Mesenchymal stem cell (in vitro differentiated cells and primary cell): ENCODE results near the gene DOP1A.

ENCODE experiments used
- DNase-seq: peaks from one replicate; pipeline ENCODE4 v3.0.0-alpha.2; 2013
- H2AFZ ChIP-seq: one replicate; pipeline ENCODE4 v1.6.1; 2013; ENCODE audit warnings: low read depth, mild to moderate bottlenecking, control low read depth, inconsistent platforms, low read length, moderate library complexity
- H2AK5ac ChIP-seq: 2 replicates; pipeline ENCODE4 v1.6.1; 2013; ENCODE audit warnings: low read length, moderate library complexity, mild to moderate bottlenecking, inconsistent platforms; ENCODE audit not compliant: severe bottlenecking
- H2BK120ac ChIP-seq: one replicate; pipeline ENCODE4 v1.6.1; 2013; ENCODE audit warnings: low read depth, mild to moderate bottlenecking, inconsistent platforms, low read length, moderate library complexity
- H2BK12ac ChIP-seq, 2 experiments: one replicate each; pipeline ENCODE4 v1.6.1; 2013; ENCODE audit warnings: inconsistent platforms in 2 of 2, low read length in 2 of 2, mild to moderate bottlenecking in 2 of 2, moderate library complexity in 2 of 2, control low read depth in 1 of 2
- H2BK15ac ChIP-seq: one replicate; pipeline ENCODE4 v1.6.1; 2013; ENCODE audit warnings: mild to moderate bottlenecking, low read depth, inconsistent platforms; ENCODE audit not compliant: poor library complexity, severe bottlenecking
- H2BK5ac ChIP-seq: 2 replicates; pipeline ENCODE4 v1.6.1; 2013; ENCODE audit warnings: low read depth, mild to moderate bottlenecking, low read length, control low read depth, inconsistent platforms; ENCODE audit not compliant: poor library complexity, severe bottlenecking
- H3K14ac ChIP-seq, 2 experiments: one replicate each; pipeline ENCODE4 v1.6.1; 2013; ENCODE audit warnings: inconsistent platforms in 2 of 2, low read length in 2 of 2, control low read depth in 1 of 2, mild to moderate bottlenecking in 1 of 2, moderate library complexity in 1 of 2
- H3K18ac ChIP-seq, 2 experiments: one replicate each; pipeline ENCODE4 v1.6.1; 2013; ENCODE audit warnings: inconsistent platforms in 2 of 2, low read length in 2 of 2, control low read depth in 1 of 2, low read depth in 1 of 2, mild to moderate bottlenecking in 1 of 2
- H3K23ac ChIP-seq, 2 experiments: one replicate each; pipeline ENCODE4 v1.6.1; 2013; ENCODE audit warnings: inconsistent platforms in 2 of 2, low read length in 2 of 2, mild to moderate bottlenecking in 2 of 2, moderate library complexity in 2 of 2, control low read depth in 1 of 2
- H3K27ac ChIP-seq: 2 replicates; pipeline ENCODE4 v1.5.1; 2013; ENCODE audit warnings: mild to moderate bottlenecking, moderate library complexity, low read length, control low read depth, inconsistent platforms; ENCODE audit not compliant: poor library complexity, severe bottlenecking
- H3K27me3 ChIP-seq, 2 experiments: 2 replicates each; pipeline versions ENCODE4 v1.6.1 to v1.7.0; 2013; ENCODE audit warnings: low read length in 2 of 2, mild to moderate bottlenecking in 2 of 2, moderate library complexity in 2 of 2, control low read depth in 1 of 2, inconsistent platforms in 1 of 2; ENCODE audit not compliant: control insufficient read depth in 1 of 2, insufficient read depth in 1 of 2
- H3K36me3 ChIP-seq, 2 experiments: 2 replicates each; pipeline versions ENCODE4 v1.6.1 to v1.7.0; 2013; ENCODE audit warnings: low read length in 2 of 2, control low read depth in 1 of 2, inconsistent platforms in 1 of 2, low read depth in 1 of 2, mild to moderate bottlenecking in 1 of 2; ENCODE audit not compliant: insufficient read depth in 2 of 2, control insufficient read depth in 1 of 2
- H3K4ac ChIP-seq, 2 experiments: one replicate each; pipeline ENCODE4 v1.6.1; 2013; ENCODE audit warnings: inconsistent platforms in 2 of 2, low read length in 2 of 2, mild to moderate bottlenecking in 2 of 2, moderate library complexity in 2 of 2, control low read depth in 1 of 2, low read depth in 1 of 2
- H3K4me1 ChIP-seq: 2 replicates; pipeline ENCODE4 v1.6.1; 2013; ENCODE audit warnings: low read depth, low read length, control low read depth; ENCODE audit not compliant: control insufficient read depth, insufficient read depth
- H3K4me2 ChIP-seq: 2 replicates; pipeline ENCODE4 v1.6.1; 2013; ENCODE audit warnings: low read length, mild to moderate bottlenecking, inconsistent platforms; ENCODE audit not compliant: poor library complexity, severe bottlenecking
- H3K4me3 ChIP-seq, 2 experiments: 2 replicates each; pipeline versions ENCODE4 v1.5.1 to v1.7.0; 2013; ENCODE audit warnings: low read length in 2 of 2, mild to moderate bottlenecking in 2 of 2, control low read depth in 1 of 2, low read depth in 1 of 2; ENCODE audit not compliant: insufficient read depth in 1 of 2
- H3K79me1 ChIP-seq: replicated peaks from 2 replicates; pipeline ENCODE4 v1.6.1; 2013; ENCODE audit warnings: mild to moderate bottlenecking, control low read depth, low read length, inconsistent platforms; ENCODE audit not compliant: poor library complexity, severe bottlenecking
- H3K9ac ChIP-seq: 2 replicates; pipeline ENCODE4 v1.7.0; 2013; ENCODE audit warnings: mild to moderate bottlenecking, low read length, moderate library complexity
- H3K9me3 ChIP-seq: 2 replicates; pipeline ENCODE4 v1.7.0; 2013; ENCODE audit warnings: mild to moderate bottlenecking, low read length; ENCODE audit not compliant: control insufficient read depth
- H4K8ac ChIP-seq: one replicate; pipeline ENCODE4 v1.6.1; 2013; ENCODE audit warnings: inconsistent platforms, mild to moderate bottlenecking, low read length, moderate library complexity
- H4K91ac ChIP-seq: one replicate; pipeline ENCODE4 v1.6.1; 2013; ENCODE audit warnings: mild to moderate bottlenecking, low read length, inconsistent platforms
- WGBS: methylation state at CpG from one replicate; pipeline ENCODE4 v1.1.7; 2013; ENCODE audit warnings: mixed read lengths; 5-methylcytosine and 5-hydroxymethylcytosine counted together

Gene DOP1A

DNA sequence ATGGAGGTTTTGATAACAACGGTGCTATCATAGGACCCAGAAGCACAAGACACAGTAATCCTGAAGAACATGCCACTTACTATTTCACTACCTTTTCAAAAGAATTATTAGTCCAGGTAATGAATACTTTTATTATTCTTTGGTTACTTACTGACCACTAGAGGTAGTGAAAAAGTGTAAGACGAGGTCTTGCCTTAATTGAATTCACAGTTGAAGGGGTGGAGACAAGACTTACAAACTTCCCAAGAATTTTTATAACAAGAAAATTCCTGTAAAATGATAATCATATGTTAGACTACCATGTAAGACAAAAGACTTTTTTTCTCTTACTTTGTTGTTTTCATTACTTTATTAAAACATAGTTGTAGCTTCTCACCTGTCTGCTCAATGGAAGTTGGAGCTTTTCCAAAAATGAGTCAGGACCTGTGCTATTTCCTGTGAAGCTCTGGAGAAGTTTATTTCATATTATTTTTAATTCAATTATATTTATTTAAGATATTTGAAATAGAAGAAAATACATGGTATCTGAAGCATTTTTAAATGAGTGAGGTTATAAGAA lies 52.4 kb downstream of the DOP1A start:
- no peak overlapping the region for H2BK120ac ChIP-seq
- DNase-seq: no peak
- no peak overlapping the region for H3K23ac ChIP-seq
- H3K4me3 ChIP-seq: no peak overlapping the region
- no peak overlapping the region for H3K14ac ChIP-seq
- no peaks in the 10 kb centered on the region for H3K4me1 ChIP-seq
- no peak overlapping the region for H3K4me2 ChIP-seq
- no peak overlapping the region for H2BK15ac ChIP-seq
- H4K8ac ChIP-seq: no peak overlapping the region
- H3K27ac ChIP-seq: no peak overlapping the region
- no peak overlapping the region for H3K4ac ChIP-seq
- H3K27me3 ChIP-seq: no peaks in the 10 kb centered on the region
- peaks cover 0 to 63% of the 10 kb centered on the region in 2 experiments for H3K36me3 ChIP-seq
- H3K9ac ChIP-seq: no peak overlapping the region
- no peak overlapping the region for H2BK5ac ChIP-seq
- no peak overlapping the region for H3K18ac ChIP-seq
- H3K79me1 ChIP-seq: no peaks in the 10 kb centered on the region
- no peak overlapping the region for H4K91ac ChIP-seq
- H2BK12ac ChIP-seq: no peak overlapping the region
- no CpG with 5 or more reads among the region's 2 CpGs for WGBS
- H2AFZ ChIP-seq: no peak overlapping the region
- no peaks in the 10 kb centered on the region for H3K9me3 ChIP-seq
- H2AK5ac ChIP-seq: no peak overlapping the region

GRCh38 chr6:83124553-83124952 lies 57.1 kb downstream of the DOP1A start:
- H3K27me3 ChIP-seq: no peaks in the 10 kb centered on the region
- WGBS: no CpG with 5 or more reads among the region's 3 CpGs
- no peak overlapping the region for H3K4ac ChIP-seq
- peaks cover 2% of the 10 kb centered on the region for H3K79me1 ChIP-seq
- no peak overlapping the region for H4K91ac ChIP-seq
- no peak overlapping the region for H2BK15ac ChIP-seq
- DNase-seq: no peak
- H2AK5ac ChIP-seq: no peak overlapping the region
- no peak overlapping the region for H2BK12ac ChIP-seq
- no peak overlapping the region for H2BK5ac ChIP-seq
- no peaks in the 10 kb centered on the region for H3K4me1 ChIP-seq
- H2BK120ac ChIP-seq: no peak overlapping the region
- H3K23ac ChIP-seq: no peak overlapping the region
- peaks cover 3 to 97% of the 10 kb centered on the region in 2 experiments for H3K36me3 ChIP-seq
- H3K9me3 ChIP-seq: no peaks in the 10 kb centered on the region
- H3K4me3 ChIP-seq: no peak overlapping the region
- no peak overlapping the region for H4K8ac ChIP-seq
- H2AFZ ChIP-seq: no peak overlapping the region
- no peak overlapping the region for H3K18ac ChIP-seq
- no peak overlapping the region for H3K27ac ChIP-seq
- no peak overlapping the region for H3K9ac ChIP-seq
- no peak overlapping the region for H3K4me2 ChIP-seq
- H3K14ac ChIP-seq: no peak overlapping the region

DNA sequence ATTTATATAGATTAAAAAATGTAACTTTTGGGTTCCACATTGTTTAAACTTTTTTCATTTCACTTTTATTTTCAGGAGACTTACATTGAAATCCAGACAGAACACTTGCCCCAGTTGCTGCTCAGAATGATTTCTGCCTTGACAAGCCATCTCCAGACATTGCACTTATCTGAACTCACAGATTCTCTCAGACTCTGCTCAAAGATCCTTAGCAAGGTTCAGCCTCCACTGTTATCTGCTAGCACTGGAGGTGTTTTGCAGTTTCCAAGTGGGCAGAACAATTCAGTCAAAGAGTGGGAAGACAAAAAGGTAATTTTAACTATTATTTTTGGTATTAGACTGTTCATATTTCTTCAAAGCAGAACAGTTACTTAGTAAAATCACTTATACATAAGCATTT lies 58.0 kb downstream of the DOP1A start:
- H3K4ac ChIP-seq: no peak overlapping the region
- DNase-seq: no peak
- no peak overlapping the region for H4K91ac ChIP-seq
- H3K36me3 ChIP-seq: peaks cover 3 to 97% of the 10 kb centered on the region in 2 experiments
- no peak overlapping the region for H2AK5ac ChIP-seq
- no peaks in the 10 kb centered on the region for H3K4me1 ChIP-seq
- H3K18ac ChIP-seq: no peak overlapping the region
- H2BK120ac ChIP-seq: no peak overlapping the region
- H2BK12ac ChIP-seq: no peak overlapping the region
- H3K4me2 ChIP-seq: no peak overlapping the region
- no peak overlapping the region for H3K4me3 ChIP-seq
- no peak overlapping the region for H4K8ac ChIP-seq
- H3K23ac ChIP-seq: no peak overlapping the region
- no peak overlapping the region for H2BK15ac ChIP-seq
- peaks cover 2% of the 10 kb centered on the region for H3K79me1 ChIP-seq
- no peak overlapping the region for H3K14ac ChIP-seq
- no peaks in the 10 kb centered on the region for H3K9me3 ChIP-seq
- no peak overlapping the region for H2AFZ ChIP-seq
- H3K27me3 ChIP-seq: no peaks in the 10 kb centered on the region
- H2BK5ac ChIP-seq: no peak overlapping the region
- H3K9ac ChIP-seq: no peak overlapping the region
- no peak overlapping the region for H3K27ac ChIP-seq

DNA sequence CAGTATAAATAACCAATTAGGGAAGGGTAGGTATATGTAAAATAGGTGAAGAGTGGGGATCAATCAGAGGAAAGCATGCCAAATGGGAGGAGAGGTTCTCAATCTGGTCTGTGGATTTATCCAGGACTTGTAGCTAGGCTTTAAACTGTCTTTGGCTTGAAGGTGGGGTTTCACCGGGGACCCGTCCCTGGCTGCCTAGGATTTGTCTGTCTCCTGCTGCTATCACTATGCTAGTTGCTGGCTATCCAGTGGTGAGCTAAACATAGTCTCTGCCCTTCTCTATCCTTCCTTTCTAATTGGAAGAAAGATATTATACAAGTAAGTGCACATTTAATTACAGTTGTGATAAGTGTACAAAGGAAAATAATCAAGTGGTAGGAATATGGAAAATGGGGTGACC lies 58.8 kb downstream of the DOP1A start:
- no peak overlapping the region for H3K4ac ChIP-seq
- H3K4me1 ChIP-seq: no peaks in the 10 kb centered on the region
- no peak overlapping the region for H3K4me3 ChIP-seq
- H3K18ac ChIP-seq: no peak overlapping the region
- H4K91ac ChIP-seq: no peak overlapping the region
- no peak overlapping the region for H3K9ac ChIP-seq
- DNase-seq: no peak
- H2BK120ac ChIP-seq: no peak overlapping the region
- peaks cover 2% of the 10 kb centered on the region for H3K79me1 ChIP-seq
- H2AK5ac ChIP-seq: no peak overlapping the region
- H3K4me2 ChIP-seq: no peak overlapping the region
- H3K36me3 ChIP-seq: peaks cover 3 to 96% of the 10 kb centered on the region in 2 experiments
- no peak overlapping the region for H3K23ac ChIP-seq
- H2AFZ ChIP-seq: no peak overlapping the region
- H4K8ac ChIP-seq: no peak overlapping the region
- no peak overlapping the region for H3K14ac ChIP-seq
- H2BK5ac ChIP-seq: no peak overlapping the region
- H3K9me3 ChIP-seq: no peaks in the 10 kb centered on the region
- WGBS: no CpG with 5 or more reads among the region's 2 CpGs
- H2BK12ac ChIP-seq: no peak overlapping the region
- H3K27me3 ChIP-seq: no peaks in the 10 kb centered on the region
- H3K27ac ChIP-seq: no peak overlapping the region
- no peak overlapping the region for H2BK15ac ChIP-seq
